ENCODE measurements around the gene SMIM1. TPM values are rescaled to one million over a fixed set of nuclear protein-coding genes. Genes with fewer than 3 reads are reported as not detected.

Gene SMIM1
- total and polyA plus RNA-seq, 2 donors (not counting 1 experiment from before 2014, with no cell fraction given) = 2.0 TPM; not detected in 1

DNA sequence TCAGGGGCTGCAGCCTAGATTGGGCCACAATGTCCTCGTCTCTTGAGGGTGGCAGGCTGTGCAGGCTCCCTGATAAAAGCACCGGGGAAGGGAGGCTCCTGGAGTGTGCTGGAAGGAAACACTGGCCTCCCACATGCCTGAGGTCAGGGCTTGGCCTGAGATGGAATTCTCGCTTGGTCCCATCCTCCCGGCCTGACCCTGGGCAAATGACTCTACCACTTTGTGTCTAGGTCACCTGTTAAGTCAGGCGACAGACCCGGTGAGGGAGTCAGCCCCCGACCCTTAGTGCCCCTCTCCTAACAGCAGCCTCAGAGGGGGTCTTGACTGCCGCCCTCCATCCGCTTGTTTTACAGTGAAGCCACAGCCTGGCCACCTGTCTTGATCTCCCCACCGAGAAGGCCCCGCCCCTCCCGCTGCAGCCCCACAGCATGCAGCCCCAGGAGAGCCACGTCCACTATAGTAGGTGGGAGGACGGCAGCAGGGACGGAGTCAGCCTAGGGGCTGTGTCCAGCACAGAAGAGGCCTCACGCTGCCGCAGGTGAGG lies 2.5 kb downstream of the SMIM1 start:
- H4K20me1 ChIP-seq (ENCODE audit: control insufficient read depth, extremely low read depth, insufficient read depth, low read length) = no peaks in the 10 kb centered on the region
- no peak for TF ChIP-seq EZH2 (IDR thresholded peaks at IDR 0.05; ENCODE audit: low read length, missing control alignments)
- no peak for TF ChIP-seq CTCF (conservative IDR thresholded peaks at IDR 0.05 in 1 of 2, IDR thresholded peaks at IDR 0.05 in 1 of 2; ENCODE audit: low read depth in 1 of 2, low read length in 2 of 2)
- no peaks in the 10 kb centered on the region for H3K27me3 ChIP-seq (ENCODE audit: control insufficient read depth, insufficient read depth, low read length)
- no peak overlapping the region for H3K4me2 ChIP-seq (ENCODE audit: extremely low read depth, insufficient read depth, low read length)
- no peaks in the 10 kb centered on the region for H3K79me2 ChIP-seq (ENCODE audit: control insufficient read depth, insufficient read depth, low read length)
- H3K27ac ChIP-seq (ENCODE audit: insufficient read depth, low read length) = no peak overlapping the region
- no peak overlapping the region for H2AFZ ChIP-seq (ENCODE audit: low read length)
- DNase-seq (ENCODE audit: low read depth in 2 of 2) = peak in 1 of 2 donors; percentile 21
- no peaks in the 10 kb centered on the region for H3K9me3 ChIP-seq (ENCODE audit: control insufficient read depth, insufficient read depth, low read depth, low read length)
- peak overlapping the region; percentile 2 for H3K9ac ChIP-seq (ENCODE audit: insufficient read depth, low read length)
- H3K36me3 ChIP-seq (ENCODE audit: control insufficient read depth, insufficient read depth, low read length) = peaks cover 3% of the 10 kb centered on the region
- peaks cover 5% of the 10 kb centered on the region for H3K4me1 ChIP-seq (ENCODE audit: control insufficient read depth, extremely low read depth, insufficient read depth, low read length)
- H3K4me3 ChIP-seq (replicated peaks in 1 of 4; ENCODE audit: control extremely low read depth in 1 of 4, insufficient read depth in 1 of 4, low read depth in 3 of 4, low read length in 4 of 4) = no peak overlapping the region

- no peaks in the 10 kb centered on the region for H4K20me1 ChIP-seq (ENCODE audit: control insufficient read depth, extremely low read depth, insufficient read depth, low read length)
- TF ChIP-seq EZH2 (IDR thresholded peaks at IDR 0.05; ENCODE audit: low read length, missing control alignments) (no peak), CTCF (conservative IDR thresholded peaks at IDR 0.05 in 1 of 2, IDR thresholded peaks at IDR 0.05 in 1 of 2; ENCODE audit: low read depth in 1 of 2, low read length in 2 of 2) (peak in 1 of 2 donors; percentile 20)
- DNase-seq (ENCODE audit: low read depth in 2 of 2) = peak; percentile 66 to 71
- H3K4me3 ChIP-seq (replicated peaks in 1 of 4; ENCODE audit: control extremely low read depth in 1 of 4, insufficient read depth in 1 of 4, low read depth in 3 of 4, low read length in 4 of 4) = no peak overlapping the region
- H3K27ac ChIP-seq (ENCODE audit: insufficient read depth, low read length) = no peak overlapping the region
- peak overlapping the region; percentile 2 for H3K9ac ChIP-seq (ENCODE audit: insufficient read depth, low read length)
- no peak overlapping the region for H2AFZ ChIP-seq (ENCODE audit: low read length)
- H3K4me2 ChIP-seq (ENCODE audit: extremely low read depth, insufficient read depth, low read length) = no peak overlapping the region
- H3K27me3 ChIP-seq (ENCODE audit: control insufficient read depth, insufficient read depth, low read length) = no peaks in the 10 kb centered on the region
- H3K36me3 ChIP-seq (ENCODE audit: control insufficient read depth, insufficient read depth, low read length) = peaks cover 5% of the 10 kb centered on the region
- H3K9me3 ChIP-seq (ENCODE audit: control insufficient read depth, insufficient read depth, low read depth, low read length) = no peaks in the 10 kb centered on the region
- H3K4me1 ChIP-seq (ENCODE audit: control insufficient read depth, extremely low read depth, insufficient read depth, low read length) = peaks cover 5% of the 10 kb centered on the region
- H3K79me2 ChIP-seq (ENCODE audit: control insufficient read depth, insufficient read depth, low read length) = no peaks in the 10 kb centered on the region
These were observed 3.1 kb downstream of the SMIM1 start for GRCh38 chr1:3775490-3776230.

DNA sequence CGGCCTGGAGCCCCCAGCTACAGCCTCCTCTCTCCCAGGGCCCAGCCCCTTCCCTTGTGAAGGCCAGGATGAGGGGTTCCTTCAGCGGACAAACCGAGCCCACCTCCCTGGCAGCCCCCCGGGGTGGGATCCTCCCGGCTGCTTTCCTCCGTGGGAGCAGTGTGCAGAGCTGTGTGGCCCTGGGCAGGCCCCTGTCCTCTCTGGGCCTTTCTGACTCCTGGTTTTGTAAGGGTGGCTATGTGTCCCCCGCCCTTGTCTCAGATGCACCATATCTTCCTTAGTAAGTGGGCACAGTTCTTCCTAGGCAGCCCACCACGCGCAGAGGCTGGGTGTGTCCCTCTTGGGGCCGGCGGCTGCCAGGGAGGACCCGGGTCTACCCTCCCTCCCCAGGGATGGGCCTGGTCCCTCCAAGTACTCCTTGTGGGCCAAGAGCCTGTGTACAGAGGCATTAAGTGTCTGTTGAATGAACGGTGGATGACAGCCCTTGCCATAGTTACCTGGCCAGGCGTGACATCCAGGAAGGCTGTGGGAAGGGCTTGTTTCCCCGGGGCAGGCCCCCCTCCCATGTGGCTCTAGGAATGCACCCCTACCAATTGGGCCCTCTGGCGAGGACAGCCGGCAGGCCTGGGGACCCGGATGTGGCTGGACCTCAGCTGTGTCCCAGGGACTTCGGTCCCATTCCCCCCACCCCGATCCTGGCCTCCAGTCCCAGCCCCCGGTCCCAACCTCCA lies 3.8 kb downstream of the SMIM1 start:
- no peaks in the 10 kb centered on the region for H3K9me3 ChIP-seq (ENCODE audit: control insufficient read depth, insufficient read depth, low read depth, low read length)
- no peak for DNase-seq (ENCODE audit: low read depth in 2 of 2)
- TF ChIP-seq EZH2 (IDR thresholded peaks at IDR 0.05; ENCODE audit: low read length, missing control alignments) (no peak), CTCF (conservative IDR thresholded peaks at IDR 0.05 in 1 of 2, IDR thresholded peaks at IDR 0.05 in 1 of 2; ENCODE audit: low read depth in 1 of 2, low read length in 2 of 2) (no peak)
- peaks cover 5% of the 10 kb centered on the region for H3K36me3 ChIP-seq (ENCODE audit: control insufficient read depth, insufficient read depth, low read length)
- no peaks in the 10 kb centered on the region for H3K27me3 ChIP-seq (ENCODE audit: control insufficient read depth, insufficient read depth, low read length)
- no peak overlapping the region for H3K4me2 ChIP-seq (ENCODE audit: extremely low read depth, insufficient read depth, low read length)
- H3K79me2 ChIP-seq (ENCODE audit: control insufficient read depth, insufficient read depth, low read length) = no peaks in the 10 kb centered on the region
- no peaks in the 10 kb centered on the region for H4K20me1 ChIP-seq (ENCODE audit: control insufficient read depth, extremely low read depth, insufficient read depth, low read length)
- no peak overlapping the region for H3K9ac ChIP-seq (ENCODE audit: insufficient read depth, low read length)
- no peak overlapping the region for H2AFZ ChIP-seq (ENCODE audit: low read length)
- no peak overlapping the region for H3K4me3 ChIP-seq (replicated peaks in 1 of 4; ENCODE audit: control extremely low read depth in 1 of 4, insufficient read depth in 1 of 4, low read depth in 3 of 4, low read length in 4 of 4)
- H3K4me1 ChIP-seq (ENCODE audit: control insufficient read depth, extremely low read depth, insufficient read depth, low read length) = peaks cover 5% of the 10 kb centered on the region
- no peak overlapping the region for H3K27ac ChIP-seq (ENCODE audit: insufficient read depth, low read length)

Data from fibroblast of lung (primary cell).